HG02763 (cell line): ENCODE data around the gene VPS13D.
"Not testable (repeated sequence)": the region's sequence is repeated elsewhere in the genome, so short reads cannot be mapped to it uniquely, and the experiment has no call there.

Source experiments
- ATAC-seq: cut with Tn5 transposase; IDR thresholded peaks from one replicate; pipeline ENCODE4 v1.9.1; 2021; ENCODE audit warnings: mild to moderate bottlenecking, moderate library complexity; ENCODE audit not compliant: unreplicated experiment

Gene VPS13D

GRCh38 chr1:12444329-12444841 is 214.6 kb downstream of the VPS13D start:
- ATAC-seq, result no peak

GRCh38 chr1:12445257-12445656 is 215.4 kb downstream of the VPS13D start:
- ATAC-seq, result no peak

- no peak for ATAC-seq
Observed at GRCh38 chr1:12446593-12446992, 216.8 kb downstream of the VPS13D start.

GRCh38 chr1:12447307-12447706 is 217.5 kb downstream of the VPS13D start:
- no peak for ATAC-seq

GRCh38 chr1:12447849-12448312 is 218.1 kb downstream of the VPS13D start:
- ATAC-seq, result no peak

GRCh38 chr1:12448746-12449177 is 218.9 kb downstream of the VPS13D start:
- no peak for ATAC-seq

GRCh38 chr1:12450090-12450755 is 220.4 kb downstream of the VPS13D start:
- no peak for ATAC-seq

- ATAC-seq, result no peak
Observed at GRCh38 chr1:12450756-12451559, 221.1 kb downstream of the VPS13D start.

GRCh38 chr1:12451560-12451900 is 221.7 kb downstream of the VPS13D start:
- no peak for ATAC-seq

GRCh38 chr1:12452262-12452661 is 222.4 kb downstream of the VPS13D start:
- no peak for ATAC-seq

GRCh38 chr1:12453400-12454343 is 223.8 kb downstream of the VPS13D start:
- no peak for ATAC-seq

GRCh38 chr1:12454406-12455391 is 224.9 kb downstream of the VPS13D start:
- ATAC-seq, result no peak

- not testable (repeated sequence) for ATAC-seq
Observed at GRCh38 chr1:12456081-12456480, 226.3 kb downstream of the VPS13D start.

GRCh38 chr1:12456979-12457378 is 227.1 kb downstream of the VPS13D start:
- ATAC-seq, result no peak

- ATAC-seq, result no peak
Observed at GRCh38 chr1:12457771-12458170, 227.9 kb downstream of the VPS13D start.

- no peak for ATAC-seq
Observed at GRCh38 chr1:12458571-12458970, 228.7 kb downstream of the VPS13D start.

- ATAC-seq, result no peak
Observed at GRCh38 chr1:12460121-12460520, 230.3 kb downstream of the VPS13D start.

GRCh38 chr1:12460911-12461621 is 231.2 kb downstream of the VPS13D start:
- no peak for ATAC-seq

- ATAC-seq, result no peak
Observed at GRCh38 chr1:12461754-12462153, 231.9 kb downstream of the VPS13D start.
